Psoas muscle (tissue), 8 donors: ENCODE results near the gene GPRASP3. TPM values are rescaled to one million over a fixed set of nuclear protein-coding genes. Genes with fewer than 3 reads are reported as not detected.

Experiments used
- ATAC-seq, 4 donors: fragments of 200-7000 bp; cut with Tn5 transposase; one replicate each; pipeline ENCODE4 v1.9.1; 2020; ENCODE audit warnings: moderate library complexity in 3 of 4, mild to moderate bottlenecking in 2 of 4
- DNase-seq, 2 donors: peaks; one replicate each; pipeline ENCODE4 v3.0.0-alpha.2; 2020
- H3K27ac ChIP-seq: fragments of 200-600 bp; one replicate; pipeline ENCODE4 v1.8.0; 2022
- H3K27me3 ChIP-seq, 3 donors: fragments of 200-600 bp in 1 of 3; one replicate each; pipeline versions ENCODE4 v1.6.1 to v1.8.0; 2013 to 2022; ENCODE audit warnings: low read length in 2 of 3, mild to moderate bottlenecking in 2 of 3, moderate library complexity in 1 of 3; ENCODE audit not compliant: insufficient read depth in 3 of 3
- H3K36me3 ChIP-seq, 2 donors: fragments of 200-600 bp in 1 of 2; one replicate each; pipeline versions ENCODE4 v1.6.1 to v1.8.0; 2013 to 2022; ENCODE audit warnings: low read depth in 1 of 2, mild to moderate bottlenecking in 1 of 2, moderate library complexity in 1 of 2; ENCODE audit not compliant: insufficient read depth in 1 of 2
- H3K4me1 ChIP-seq: fragments of 200-600 bp; one replicate; pipeline ENCODE4 v1.8.0; 2022
- H3K4me3 ChIP-seq: fragments of 200-600 bp; one replicate; pipeline ENCODE4 v1.8.0; 2022; ENCODE audit warnings: mild to moderate bottlenecking
- H3K9me3 ChIP-seq: fragments of 200-600 bp; one replicate; pipeline ENCODE4 v1.8.0; 2022
- WGBS, 3 donors: extraction: QIAGEN DNeasy Blood & Tissue Kit; methylation state at CpG; one replicate each; pipeline versions ENCODE4 v1.1.6 to v1.1.7; 2013; 5-methylcytosine and 5-hydroxymethylcytosine counted together
- intact Hi-C, 2 donors: fragments of 100-400 bp; cut with DNase I; formaldehyde crosslinking; loops; one replicate each; pipeline versions ENCODE4 v1.11.0 to v1.14.2; 2022
- polyA plus RNA-seq, 3 donors: library from polyadenylated mRNA; stranded (reverse); fragments of 200-250 nt; gene quantifications; one replicate each; pipeline ENCODE4 v1.2.3, GENCODE V29; 2013
- total RNA-seq, 4 donors: library from RNA; stranded (reverse); fragmentation: NEBNext Ultra II Directional in 2 of 4; extraction: Animal tissue kit (Norgen Biotek cat#: 25700) in 2 of 4; gene quantifications; one replicate each; pipeline versions ENCODE4 v1.2.1 to v1.2.4, GENCODE V29; 2021 to 2023
- TF ChIP-seq, protein P1 (sequence below): fragments of 200-600 bp; IDR thresholded peaks from one replicate; pipeline ENCODE4 v1.8.0; 2022; ENCODE audit warnings: antibody characterized with exemption
- donor health status: healthy with polysubstance abuse.
- donor health status: DM: no; HTN: no; CAD: no; lungs with moderate emphysema.
- donor health status: Bipolar disorder and iron deficiency.
- donor health status: healthy.
- donor health status: DM: yes; HTN: yes; CAD: no.
- donor health status: DM: no; HTN: no; CAD: no.
- donor health status: DM: no; HTN: no; CAD: no.
- donor health status: DM: yes; HTN: yes; CAD: no.

GPRASP3 gene
- total and polyA plus RNA-seq, 7 donors = 0.52 to 6.2 (median 2.3) TPM

DNA sequence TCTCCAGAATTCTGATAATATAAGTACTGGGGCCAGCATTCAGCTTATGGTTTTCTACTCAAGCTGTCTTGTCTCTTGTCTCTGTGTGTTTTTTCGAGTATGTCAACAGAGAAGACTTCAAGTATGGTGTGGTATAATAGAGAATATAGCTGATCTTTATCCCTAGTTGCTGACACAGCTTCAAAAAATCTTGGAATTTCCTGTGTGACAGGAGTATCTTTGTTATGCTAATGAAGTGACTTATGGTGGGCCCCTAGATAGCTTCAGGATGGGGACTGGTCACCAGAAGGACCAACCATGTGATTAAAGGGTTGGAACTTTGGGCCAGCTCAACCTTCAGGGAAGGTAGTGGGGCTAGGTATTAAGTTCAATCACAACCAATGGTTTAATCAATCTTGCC lies 2.9 kb downstream of the GPRASP3 start:
- Histone ChIP-seq H3K27ac (no peak overlapping the region), H3K4me1 (no peaks in the 10 kb centered on the region)
- WGBS, 3 donors = 46 to 100% (median 91%) methylated on average over 1 of the region's 1 CpG

GRCh38 chrX:102727761-102728160 lies 7.2 kb downstream of the GPRASP3 start:
- H3K27me3 ChIP-seq = peaks cover 0 to 15% (median 0%) of the 10 kb centered on the region in 3 donors
- no peaks in the 10 kb centered on the region for H3K4me1 ChIP-seq

More for the DNA sequence above, 2.9 kb downstream of the GPRASP3 start:
- DNase-seq (no peak), ATAC-seq (no peak)
- Histone ChIP-seq H3K9me3 (no peaks in the 10 kb centered on the region), H3K36me3 (no peaks in the 10 kb centered on the region), H3K4me3 (no peak overlapping the region), H3K27me3 (peaks cover 0 to 6% (median 0%) of the 10 kb centered on the region in 3 donors)
- intact Hi-C loops = no loop called here
- TF ChIP-seq, protein P1, sequence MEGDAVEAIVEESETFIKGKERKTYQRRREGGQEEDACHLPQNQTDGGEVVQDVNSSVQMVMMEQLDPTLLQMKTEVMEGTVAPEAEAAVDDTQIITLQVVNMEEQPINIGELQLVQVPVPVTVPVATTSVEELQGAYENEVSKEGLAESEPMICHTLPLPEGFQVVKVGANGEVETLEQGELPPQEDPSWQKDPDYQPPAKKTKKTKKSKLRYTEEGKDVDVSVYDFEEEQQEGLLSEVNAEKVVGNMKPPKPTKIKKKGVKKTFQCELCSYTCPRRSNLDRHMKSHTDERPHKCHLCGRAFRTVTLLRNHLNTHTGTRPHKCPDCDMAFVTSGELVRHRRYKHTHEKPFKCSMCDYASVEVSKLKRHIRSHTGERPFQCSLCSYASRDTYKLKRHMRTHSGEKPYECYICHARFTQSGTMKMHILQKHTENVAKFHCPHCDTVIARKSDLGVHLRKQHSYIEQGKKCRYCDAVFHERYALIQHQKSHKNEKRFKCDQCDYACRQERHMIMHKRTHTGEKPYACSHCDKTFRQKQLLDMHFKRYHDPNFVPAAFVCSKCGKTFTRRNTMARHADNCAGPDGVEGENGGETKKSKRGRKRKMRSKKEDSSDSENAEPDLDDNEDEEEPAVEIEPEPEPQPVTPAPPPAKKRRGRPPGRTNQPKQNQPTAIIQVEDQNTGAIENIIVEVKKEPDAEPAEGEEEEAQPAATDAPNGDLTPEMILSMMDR = no peak

DNA sequence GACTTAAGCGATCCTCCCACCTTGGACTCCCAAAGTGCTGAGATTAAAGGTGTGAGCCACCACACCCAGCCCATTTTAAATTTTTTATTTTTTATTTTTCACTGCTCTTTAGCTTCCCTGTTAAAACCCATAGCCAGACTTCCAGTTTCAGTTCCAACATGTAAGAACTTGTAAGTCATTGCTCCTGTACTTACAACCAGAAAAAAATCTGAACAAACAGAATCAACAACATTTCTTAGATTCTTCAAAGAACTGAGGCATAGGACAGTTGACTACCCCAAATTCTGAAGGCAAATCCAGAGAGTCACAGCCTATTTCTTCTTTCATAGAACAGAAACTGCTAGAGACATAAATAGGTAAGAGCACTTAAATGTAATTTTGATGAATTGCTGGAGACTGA lies 8.1 kb downstream of the GPRASP3 start:
- WGBS, 3 donors = 100% methylated on average over 1 of the region's 1 CpG
- no peak for DNase-seq

More at GRCh38 chrX:102727761-102728160, 7.2 kb downstream of the GPRASP3 start:
- WGBS, 3 donors = 56 to 79% (median 74%) methylated on average over 1 of the region's 1 CpG
- Histone ChIP-seq H3K27ac (no peak overlapping the region), H3K4me3 (no peak overlapping the region), H3K9me3 (no peaks in the 10 kb centered on the region), H3K36me3 (no peaks in the 10 kb centered on the region)
- DNase-seq = no peak
- no peak for ATAC-seq
- intact Hi-C loops = no loop called here
- TF ChIP-seq, protein P1 = no peak

DNA sequence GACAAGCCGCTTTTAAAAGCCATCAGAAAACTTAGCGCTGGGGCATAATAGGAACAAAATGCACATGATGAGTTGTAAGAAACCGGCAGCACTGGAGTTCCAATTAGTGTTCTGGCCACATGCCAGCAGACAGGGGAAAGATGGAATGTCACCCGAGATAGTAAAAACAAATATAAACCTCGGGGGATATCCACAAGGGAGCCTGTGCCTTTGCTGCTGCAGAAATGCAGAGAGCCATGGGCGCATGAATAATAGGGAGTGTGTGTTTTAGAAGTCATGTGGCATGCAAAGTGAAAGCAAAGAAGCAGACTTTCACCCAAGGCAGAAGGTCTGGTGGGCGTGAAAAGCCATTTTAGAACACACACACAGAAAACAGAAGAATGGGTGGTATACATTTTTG lies 19.1 kb downstream of the GPRASP3 start:
- DNase-seq = no peak
- 64 to 68% (median 68%) methylated on average over 7 of the region's 7 CpGs for WGBS, 3 donors
- intact Hi-C loops = no loop called here

More for the DNA sequence above, 8.1 kb downstream of the GPRASP3 start:
- TF ChIP-seq, protein P1 = no peak
- intact Hi-C loops = no loop called here
- peaks cover 0 to 15% (median 0%) of the 10 kb centered on the region in 3 donors for H3K27me3 ChIP-seq
- ATAC-seq = no peak
- H3K4me3 ChIP-seq = no peak overlapping the region
- no peak overlapping the region for H3K27ac ChIP-seq
- H3K4me1 ChIP-seq = no peaks in the 10 kb centered on the region
- H3K9me3 ChIP-seq = no peaks in the 10 kb centered on the region
- H3K36me3 ChIP-seq = no peaks in the 10 kb centered on the region

More for the DNA sequence above, 19.1 kb downstream of the GPRASP3 start:
- H3K27me3 ChIP-seq = peaks cover 0 to 32% (median 0%) of the 10 kb centered on the region in 3 donors
- no peaks in the 10 kb centered on the region for H3K9me3 ChIP-seq
- no peaks in the 10 kb centered on the region for H3K4me1 ChIP-seq
- no peak for ATAC-seq
- TF ChIP-seq, protein P1 = no peak
- H3K27ac ChIP-seq = no peak overlapping the region
- H3K4me3 ChIP-seq = no peak overlapping the region
- H3K36me3 ChIP-seq = no peaks in the 10 kb centered on the region
